NCI-H1930 (cell line): ENCODE results near the gene SSBP3.
A peak's percentile ranks its signal among the peaks of the same experiment; 100 is the strongest.
"Not testable (repeated sequence)": the region's sequence is repeated elsewhere in the genome, so short reads cannot be mapped to it uniquely, and the experiment has no call there.

ENCODE experiments used
- DNase-seq, 2 experiments: peaks; one replicate each; lab custom pipeline; 2025; lab: John Stamatoyannopoulos, UW

SSBP3 gene

DNA sequence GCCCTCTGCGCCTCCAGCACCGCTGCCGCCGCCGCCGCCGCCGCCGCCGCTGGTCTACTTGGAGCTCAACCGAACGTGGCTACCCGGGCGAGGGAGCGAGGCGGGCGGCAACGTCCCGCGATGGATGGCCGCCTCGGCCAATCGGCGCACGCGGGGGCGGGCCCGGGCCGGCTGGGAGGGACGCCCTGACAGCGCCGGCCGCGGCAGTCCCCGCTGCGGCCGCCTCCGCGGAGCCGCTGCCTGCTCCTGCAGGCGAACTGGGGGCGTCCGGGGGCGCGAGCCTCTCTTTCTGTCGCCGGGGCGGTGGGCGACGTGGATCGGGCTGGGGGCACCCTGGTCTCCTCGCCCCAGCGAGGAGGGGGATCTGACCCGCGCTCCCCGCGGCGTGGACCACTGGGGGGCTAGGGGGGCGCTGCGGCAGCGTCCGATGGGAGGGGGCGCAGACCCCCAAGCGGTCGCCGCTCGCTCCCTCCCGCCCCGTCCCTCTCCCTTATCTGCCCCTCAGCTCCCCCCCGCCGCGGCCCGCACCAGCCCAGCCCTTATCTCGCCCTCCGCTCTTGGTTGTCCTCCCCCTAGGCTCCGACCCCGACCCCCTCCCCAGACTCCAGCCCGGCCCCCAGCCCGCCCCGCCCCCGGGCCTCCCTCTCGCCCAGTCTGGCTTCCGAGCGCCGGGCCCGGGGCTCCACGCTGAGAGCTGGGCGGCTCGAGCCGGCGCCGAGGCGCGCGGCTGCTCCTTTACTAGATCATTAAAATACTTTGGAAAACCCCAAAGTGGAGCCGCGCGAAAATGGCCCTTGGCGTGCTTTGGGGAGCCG lies at the start of gene SSBP3:
Gene SSBP3, minus strand, starts transcription at position 56 of the 815 bp plus-strand sequence.
- DNase-seq: peak; percentile 79 to 90

DNA sequence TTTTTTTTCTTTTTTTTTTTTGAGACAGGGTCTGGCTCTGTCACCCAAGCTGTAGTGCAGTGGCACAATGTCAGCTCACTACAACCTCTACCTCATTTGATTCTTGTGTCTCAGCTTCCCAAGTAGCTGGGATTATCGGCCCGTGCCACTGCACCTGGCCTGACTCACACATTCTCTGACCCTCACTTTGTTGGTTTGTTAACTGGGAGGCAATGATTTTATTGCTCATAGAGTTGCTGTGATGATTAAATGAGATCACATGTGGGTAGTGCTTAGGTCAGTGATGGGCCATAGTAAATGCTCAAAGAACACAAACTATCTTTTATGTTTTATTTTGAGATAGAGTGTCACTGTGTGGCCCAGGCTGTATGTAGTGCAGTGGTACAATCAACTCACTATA lies 47.3 kb upstream of the SSBP3 start:
- DNase-seq: no peak

DNA sequence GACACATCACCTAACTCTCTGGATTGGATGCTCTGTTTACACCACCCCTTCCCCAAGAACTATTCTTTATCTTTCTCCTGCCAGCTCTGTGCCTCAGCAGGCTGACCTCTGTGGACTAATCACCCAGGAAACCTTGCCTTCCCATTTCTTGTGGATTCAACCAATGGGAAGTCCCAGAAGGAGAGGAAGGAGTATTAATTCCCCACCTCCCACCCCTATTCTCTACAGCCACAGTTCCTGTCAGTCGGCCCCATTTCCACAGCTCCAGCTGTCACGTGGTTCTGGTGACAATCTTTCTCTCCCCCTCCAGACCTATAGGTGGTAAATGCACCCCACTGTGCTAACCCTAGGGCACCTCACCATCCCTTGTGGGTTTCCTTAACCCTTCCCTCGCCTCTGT lies 46.8 kb upstream of the SSBP3 start:
- DNase-seq: no peak

DNA sequence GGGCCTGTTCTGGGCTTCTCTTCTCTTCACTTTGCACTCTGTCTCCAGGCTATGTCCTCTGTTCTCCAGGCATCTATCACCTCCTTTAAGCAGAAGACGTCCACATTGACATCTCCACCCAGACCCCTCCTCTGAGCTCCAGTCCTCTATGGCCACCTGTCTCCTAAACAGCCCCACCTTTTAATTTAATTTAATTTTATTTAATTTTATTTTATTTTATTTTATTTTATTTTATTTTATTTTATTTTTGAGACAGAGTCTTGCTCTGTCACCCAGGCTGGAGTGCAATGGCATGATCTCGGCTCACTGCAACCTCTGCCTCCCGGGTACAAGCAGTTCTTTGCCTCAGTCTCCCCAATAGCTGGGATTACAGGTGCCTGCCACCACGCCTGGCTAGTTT lies 43.2 kb upstream of the SSBP3 start:
- not testable (repeated sequence) for DNase-seq

DNA sequence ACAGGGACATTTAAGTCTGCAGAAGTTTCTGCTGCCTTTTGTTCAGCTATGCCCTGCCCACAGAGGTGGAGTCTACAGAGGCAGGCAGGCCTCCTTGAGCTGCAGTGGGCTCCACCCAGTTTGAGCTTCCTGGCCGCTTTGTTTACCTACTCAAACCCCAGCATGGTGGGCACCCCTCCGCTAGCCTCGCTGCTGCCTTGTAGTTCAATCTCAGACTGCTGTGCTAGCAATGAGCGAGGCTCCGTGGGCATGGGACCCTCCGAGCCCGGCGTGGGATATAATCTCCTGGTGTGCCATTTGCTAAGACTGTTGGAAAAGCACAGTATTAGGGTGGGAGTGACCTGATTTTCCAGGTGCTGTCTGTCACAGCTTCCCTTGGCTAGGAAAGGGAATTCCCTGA lies 42.6 kb upstream of the SSBP3 start:
- not testable (repeated sequence) for DNase-seq

DNA sequence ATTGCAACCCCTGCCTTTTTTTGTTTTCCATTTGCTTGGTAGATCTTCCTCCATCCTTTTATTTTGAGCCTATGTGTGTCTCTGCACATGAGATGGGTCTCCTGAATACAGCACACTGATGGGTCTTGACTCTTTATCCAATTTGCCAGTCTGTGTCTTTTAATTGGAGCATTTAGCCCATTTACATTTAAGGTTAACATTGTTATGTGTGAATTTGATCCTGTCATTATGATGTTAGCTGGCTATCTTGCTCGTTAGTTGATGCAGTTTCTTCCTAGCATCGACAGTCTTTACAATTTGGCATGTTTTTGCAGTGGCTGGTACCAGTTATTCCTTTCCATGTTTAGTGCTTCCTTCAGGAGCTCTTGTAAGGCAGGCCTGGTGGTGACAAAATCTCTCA lies 40.9 kb upstream of the SSBP3 start:
- not testable (repeated sequence) for DNase-seq

DNA sequence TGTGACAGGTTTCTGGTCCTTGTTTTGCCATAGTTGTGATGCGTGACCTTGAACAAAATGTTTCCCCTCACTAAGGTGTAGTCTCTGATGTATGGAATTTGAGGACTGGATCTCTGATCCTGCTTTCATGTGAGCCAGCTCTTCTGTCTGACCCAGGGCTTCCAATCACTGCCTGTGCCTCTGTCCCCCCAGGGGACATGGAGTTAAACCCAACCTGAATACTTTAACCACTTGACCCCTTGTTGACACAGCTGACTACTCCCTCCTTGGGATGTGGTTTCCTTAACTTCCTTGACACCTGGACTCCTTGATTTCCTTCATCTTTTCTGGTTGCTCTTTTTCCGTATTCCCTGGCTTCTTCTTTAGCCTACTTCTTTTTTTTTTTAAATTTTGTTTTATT lies 36.0 kb upstream of the SSBP3 start:
- DNase-seq: no peak

DNA sequence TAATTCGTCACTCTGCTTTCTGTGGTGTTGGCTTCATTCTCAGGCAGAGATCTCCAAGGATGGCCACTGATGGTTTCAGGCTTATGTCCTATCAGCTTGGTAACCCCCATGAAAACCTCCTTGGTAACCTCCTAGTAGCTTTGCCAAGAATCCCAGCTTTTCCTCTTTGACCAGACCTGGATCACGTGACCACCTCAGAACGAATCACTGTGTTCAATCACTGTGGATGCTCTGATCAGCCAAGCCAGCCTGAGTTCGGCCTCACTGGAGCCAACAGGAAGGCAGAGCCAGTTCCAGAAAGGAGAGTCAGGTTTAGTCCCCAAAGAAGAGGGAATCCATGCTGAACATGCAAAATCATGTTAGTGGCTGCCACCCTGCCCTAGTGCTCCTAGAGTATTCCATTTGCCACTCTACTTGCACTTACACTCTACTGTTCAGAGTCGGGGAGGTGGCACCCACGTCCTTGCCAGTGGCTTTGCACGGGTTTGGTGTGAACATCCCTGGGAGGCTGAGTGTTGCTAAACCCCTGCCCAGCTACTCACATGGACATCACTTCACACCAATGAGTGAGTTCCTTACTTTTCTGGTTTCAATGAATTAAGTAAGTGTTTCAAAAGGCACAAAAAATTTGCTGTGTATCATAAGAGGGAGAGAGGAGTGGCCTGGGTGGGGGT lies 33.5 kb upstream of the SSBP3 start:
- DNase-seq: no peak

DNA sequence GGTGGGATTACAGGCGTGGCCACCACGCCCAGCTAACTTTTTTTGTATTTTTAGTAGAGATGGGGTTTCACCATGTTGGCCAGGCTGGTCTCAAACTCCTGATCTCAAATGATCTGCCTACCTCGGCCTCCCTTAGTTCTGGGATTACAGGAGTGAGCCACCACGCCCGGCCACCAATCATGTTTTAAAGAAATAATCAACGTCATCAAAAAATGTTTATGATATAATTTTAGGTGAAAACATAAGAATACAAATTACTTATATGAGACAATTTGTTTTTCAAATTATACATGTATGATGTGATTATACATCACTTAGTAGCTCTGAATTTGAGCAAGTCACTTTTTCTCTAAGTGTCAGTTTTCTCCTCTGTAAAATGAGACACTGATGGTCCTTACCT lies 31.6 kb upstream of the SSBP3 start:
- DNase-seq: no peak

DNA sequence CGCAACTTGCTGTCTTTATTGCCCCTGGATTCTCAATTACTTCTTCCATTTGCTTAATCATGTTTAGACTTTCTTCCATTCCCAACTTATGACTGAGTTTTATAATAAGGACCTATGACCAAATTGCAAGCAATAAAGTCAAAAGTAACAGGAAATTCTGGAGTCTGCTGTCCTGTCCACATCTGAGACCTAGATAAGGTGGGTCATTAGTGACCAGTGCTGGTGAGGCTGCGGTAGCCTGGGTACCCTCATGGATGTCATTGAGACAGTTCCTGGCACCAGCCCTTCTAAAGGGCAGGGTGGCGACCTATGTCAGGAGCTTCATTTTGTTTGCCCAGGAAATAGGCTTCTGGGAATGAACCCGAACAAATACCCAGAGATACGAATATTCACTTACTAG lies 30.6 kb upstream of the SSBP3 start:
- no peak for DNase-seq

DNA sequence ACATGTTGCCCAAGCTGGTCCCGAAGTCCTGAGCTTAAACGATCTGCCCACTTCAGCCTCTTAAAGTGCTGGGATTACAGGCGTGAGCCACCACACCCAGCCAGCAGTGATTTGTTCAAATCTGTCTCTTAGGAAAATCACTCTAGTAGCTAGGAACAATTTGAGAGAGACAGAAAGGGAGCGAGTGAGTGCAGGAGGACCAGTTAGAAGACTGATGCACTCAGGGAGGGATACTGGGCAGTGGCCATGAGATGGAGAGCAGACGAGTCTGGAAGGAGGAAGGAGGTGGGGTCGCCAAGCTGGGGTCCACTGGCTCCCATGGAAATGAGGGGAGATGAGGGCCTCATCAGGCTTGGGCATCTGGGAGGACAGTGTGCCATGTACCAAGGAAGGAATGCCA lies 23.6 kb upstream of the SSBP3 start:
- DNase-seq: no peak

DNA sequence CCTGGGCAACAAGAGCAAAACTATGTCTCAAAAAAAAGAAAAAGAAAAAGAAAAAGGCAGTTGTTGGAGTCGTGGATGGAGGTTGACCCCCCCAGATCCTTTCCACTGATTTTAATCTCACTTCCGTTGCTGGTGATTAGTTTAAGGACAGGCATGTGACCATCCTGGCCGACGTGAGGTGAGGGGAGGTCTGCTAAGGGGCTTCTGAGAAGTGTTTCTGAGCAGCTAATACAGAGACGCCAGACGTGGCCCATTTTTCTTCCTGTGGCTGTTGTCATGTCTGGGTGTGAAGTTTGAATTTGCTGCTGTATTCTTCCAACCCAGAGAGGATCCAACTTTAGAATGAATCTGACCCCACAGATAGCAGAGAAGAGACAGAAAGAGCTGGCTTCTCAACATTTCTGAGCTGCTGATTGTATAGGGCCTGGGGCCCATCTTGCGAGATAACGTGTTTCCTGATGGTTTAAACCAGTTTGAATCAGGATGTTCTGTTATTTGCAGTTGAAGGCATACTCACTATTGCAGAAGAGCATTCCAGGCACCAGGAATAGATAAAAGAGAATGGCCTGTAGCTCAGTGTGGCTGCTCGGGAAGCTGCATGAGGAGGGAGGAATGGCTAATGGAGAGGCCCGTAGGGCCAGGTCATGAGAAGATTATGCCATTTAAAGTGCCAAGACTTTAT lies 22.8 kb upstream of the SSBP3 start:
- no peak for DNase-seq

DNA sequence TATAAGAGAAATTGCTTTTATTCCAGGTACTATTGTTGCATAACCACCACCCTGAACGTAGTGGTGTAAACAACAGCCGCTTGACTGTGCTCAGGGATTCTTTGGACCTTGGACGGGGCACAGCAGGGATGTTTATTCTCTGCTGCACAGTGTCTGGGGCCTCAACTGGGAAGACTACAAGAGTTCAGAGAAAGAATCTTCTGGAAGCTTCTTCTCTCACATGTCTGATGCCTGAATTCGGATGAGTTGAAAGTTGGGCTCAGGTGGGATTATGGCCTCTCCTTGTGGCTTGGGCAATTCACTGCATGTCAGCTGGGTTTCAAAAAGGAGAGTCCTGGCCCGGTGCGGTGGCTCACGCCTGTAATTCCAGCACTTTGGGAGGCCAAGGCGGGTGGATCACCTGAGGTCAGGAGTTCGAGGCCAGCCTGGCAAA lies 19.0 kb upstream of the SSBP3 start:
- no peak for DNase-seq

DNA sequence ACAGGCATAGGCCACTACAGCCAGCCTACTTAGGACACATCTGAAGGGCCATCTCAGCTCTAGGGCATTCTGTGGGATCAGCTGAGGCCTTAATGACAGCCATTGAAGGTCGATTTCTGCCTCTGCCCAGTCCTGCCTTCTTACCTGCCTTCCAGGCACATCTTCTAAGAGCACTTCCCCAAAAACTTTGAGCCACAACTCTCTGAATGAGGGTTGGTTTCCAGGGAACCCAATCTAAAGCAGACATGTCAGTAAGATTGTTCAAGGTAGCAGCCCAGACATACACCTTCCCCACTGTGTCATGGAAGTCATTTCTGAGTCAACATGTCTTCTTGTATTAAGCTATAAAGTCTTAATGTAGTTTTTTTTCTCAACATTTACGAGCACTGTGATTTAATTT lies 18.2 kb upstream of the SSBP3 start:
- DNase-seq: no peak

DNA sequence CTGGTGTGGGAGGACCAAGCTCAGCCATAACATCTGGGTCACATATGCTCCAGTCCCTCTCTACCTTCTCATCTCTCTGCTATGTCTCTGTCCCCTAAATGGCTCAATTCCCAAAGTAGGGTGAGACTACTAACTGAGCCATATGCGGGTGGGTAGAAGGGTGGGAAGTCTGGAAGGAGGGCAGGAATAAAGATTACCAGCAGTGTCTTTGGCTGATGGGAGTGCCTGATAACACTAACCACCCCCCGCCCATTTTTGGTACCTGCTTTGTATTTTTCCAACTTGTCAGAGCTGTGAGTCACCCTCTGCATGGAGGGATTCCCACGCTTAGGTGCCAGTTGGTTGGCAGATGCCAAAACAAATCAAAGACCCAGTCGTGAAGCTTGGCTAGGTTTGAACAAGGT lies 14.9 kb upstream of the SSBP3 start:
- DNase-seq: no peak

DNA sequence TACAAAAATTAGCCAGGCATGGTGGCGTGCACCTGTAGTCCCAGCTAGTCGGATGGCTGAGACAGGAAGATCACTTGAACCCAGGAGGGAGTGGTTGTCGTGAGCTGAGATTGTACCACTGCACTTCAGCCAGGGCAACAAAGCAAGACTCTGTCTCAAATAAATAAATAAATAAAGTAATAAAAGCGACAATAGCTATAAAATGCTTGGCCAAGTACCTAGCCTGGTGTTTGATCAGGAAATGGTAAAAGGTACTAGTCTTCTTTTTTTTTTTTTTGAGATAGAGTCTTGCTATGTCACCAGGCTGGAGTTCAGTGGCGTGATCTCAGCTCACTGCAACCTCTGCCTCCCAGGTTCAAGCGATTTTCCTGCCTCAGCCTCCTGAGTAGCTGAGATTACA lies 12.4 kb upstream of the SSBP3 start:
- not testable (repeated sequence) for DNase-seq

DNA sequence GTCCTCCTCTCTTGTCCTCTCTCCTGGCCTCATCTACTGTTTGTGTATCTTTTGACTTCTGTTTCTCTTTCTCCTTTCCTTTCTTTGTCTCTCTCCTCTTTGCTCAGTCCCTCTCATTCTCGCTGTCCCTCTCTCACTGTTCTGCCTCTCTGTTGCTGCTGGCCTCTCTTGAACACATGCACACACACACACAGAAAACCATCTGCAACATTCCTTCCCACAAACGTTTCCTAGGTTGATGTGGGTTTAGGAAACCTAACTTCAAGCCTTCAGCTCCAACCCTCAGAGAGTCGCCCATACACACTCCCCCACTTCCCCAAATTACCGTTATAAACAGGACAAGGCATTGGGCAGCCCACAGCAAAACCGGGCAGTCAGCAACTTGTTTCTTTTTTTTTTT lies 10.9 kb upstream of the SSBP3 start:
- no peak for DNase-seq

DNA sequence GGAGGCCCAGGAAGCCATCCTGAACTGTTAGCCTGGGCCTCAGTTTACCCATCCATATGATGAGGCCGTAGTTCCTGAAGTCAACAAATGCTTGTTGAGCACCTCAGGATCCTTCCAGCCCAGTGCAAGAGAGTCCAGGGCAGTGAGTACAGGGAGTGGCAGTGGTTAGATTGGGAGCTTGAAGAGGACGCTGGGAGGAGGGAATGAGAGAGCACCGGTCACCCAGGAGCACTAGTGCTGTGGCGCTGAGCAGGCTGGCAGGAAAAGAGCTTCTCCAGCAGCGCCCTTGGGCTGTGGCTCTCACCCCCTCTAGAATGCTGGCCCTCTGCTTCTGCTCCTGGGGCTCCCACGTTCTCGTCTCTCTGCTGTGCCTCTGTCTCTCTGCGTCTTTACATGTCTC lies 10.2 kb upstream of the SSBP3 start:
- DNase-seq: no peak

DNA sequence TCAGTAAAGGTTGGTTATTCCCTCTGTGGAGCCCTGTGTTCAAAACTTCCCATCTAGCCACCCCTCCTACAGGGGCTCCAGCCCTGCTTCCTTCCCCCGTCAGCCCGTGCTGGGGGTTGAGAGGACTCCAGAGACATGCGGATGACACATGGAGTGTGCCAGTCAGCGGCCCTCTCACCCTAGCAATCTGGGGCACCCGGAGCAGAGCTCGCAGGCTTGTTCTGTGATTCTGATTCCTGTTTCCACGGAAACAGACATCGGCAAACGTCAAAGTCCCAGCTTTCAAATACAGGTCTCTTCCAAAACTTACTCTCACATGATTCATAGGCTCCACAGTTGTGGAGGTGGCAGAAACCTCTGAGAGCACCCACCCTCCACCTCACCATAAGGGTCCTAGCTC lies 9.8 kb upstream of the SSBP3 start:
- no peak for DNase-seq

DNA sequence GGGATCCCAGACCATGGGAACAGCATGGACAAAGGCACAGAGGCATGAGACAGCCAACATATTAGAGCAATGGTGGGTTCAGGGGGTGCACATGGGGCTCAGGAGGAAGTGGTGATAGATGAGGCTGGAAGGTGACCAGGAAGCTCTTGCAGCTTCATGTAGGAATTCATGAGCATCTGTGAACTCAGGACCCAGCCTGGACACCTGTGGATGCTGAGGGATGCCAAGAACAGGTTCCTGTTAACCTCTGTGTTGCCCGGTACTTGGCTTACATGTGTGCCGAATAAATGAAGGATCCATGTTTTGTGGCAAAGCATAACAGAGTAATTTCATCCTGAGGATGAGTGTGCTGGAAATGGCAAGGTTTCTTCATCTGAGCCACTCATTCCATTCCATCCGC lies 9.3 kb upstream of the SSBP3 start:
- DNase-seq: no peak

DNA sequence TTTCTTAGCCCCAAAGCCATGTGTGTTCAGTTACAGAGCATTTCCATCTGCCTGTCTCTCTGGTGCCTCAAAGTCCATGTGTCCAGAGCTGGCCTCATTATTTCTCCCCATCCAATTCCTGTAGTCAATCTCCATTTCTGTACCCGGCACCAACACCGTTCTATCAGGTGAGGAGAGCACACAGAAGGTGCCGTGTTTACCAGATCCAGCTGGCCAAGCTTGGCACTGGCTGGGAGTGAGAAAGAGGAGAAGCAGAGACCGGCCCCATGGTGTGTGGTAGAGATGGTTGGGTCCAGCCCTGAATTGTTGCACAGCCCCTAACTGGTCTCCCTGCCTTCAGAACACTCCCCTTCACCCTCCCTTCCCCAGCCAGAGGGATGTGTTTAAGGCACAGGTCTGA lies 7.5 kb upstream of the SSBP3 start:
- no peak for DNase-seq

DNA sequence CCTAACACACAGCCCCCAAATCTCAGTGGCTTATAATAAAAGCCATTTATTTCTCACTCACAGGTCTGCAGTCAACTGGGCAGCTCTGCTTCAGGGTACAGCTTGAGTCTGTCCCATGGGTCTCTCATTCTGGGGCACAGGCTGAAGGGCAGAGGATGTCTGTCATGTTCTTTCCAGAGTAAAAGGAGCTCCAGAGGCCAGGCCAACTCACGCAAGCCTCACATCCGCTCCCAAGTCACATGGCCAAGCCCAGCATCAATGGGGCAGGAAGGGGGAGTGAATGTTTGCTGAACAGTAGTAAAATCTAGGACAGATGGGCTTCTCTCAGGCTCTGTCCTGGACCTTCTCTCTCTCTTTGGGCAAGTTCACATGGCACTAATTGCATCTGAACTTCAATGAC lies 7.1 kb upstream of the SSBP3 start:
- DNase-seq: no peak

DNA sequence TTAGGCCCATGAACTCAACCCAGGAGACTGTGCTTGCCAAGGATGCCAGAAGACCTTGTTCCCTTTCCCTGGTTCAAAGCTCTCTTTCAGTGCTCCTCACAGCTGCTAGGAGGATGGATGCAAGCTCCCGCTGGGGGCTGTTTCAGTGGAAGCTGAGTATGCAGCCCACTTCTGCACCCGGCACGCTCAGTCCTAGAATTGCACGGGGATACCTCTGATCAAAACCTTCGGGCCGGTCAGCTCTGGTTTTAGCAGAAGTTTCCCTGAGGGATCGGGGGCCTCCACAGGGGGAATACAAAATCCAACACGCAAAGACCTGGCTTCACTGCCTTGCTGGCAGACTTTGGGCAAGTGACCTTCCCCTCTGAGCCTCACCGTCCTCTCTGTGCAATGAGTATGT lies 4.2 kb upstream of the SSBP3 start:
- no peak for DNase-seq
